Effector CD4-positive, alpha-beta T cell (primary cell): ENCODE data around the gene ZMIZ2.
"Not testable (repeated sequence)": the region's sequence is repeated elsewhere in the genome, so short reads cannot be mapped to it uniquely, and the experiment has no call there.

Experiments
- DNase-seq: peaks from one replicate; pipeline ENCODE4 v3.0.0-alpha.2; 2020

ZMIZ2 gene

DNA sequence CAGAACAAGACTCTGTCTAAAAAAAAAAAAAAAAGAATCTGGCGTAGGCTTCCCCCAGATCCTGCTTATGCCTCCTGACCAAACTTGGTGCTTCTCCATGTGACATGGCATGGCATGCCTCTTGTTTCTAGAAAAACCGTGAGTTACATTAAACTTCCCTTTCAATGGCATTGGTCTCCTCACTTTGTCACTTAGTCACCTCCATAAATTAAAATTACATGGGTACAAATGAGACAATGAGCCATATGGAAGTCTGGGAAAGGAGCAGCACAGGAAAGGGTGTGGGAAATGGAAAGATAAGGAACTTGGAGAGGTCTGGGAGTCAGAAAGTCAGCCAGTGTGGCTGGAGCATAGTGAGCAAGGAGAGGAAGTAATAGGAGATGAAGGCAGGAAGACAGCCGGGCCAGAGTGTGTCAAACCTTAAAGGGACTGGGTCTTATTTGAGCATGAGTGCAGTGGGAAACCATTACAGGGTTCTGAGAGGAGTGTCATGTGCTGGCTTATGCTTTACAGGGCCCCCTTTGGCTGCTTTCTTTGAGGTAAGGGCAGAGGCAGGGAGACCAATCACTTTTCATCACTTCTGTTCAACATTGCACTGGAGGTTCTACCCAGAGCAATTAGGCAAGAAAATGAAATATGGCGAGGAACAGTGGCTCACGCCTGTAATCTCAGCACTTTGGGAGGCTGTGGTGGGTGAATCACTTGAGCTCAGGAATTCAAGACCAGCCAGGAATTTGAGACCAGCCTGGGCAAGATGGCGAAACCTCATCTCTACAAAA lies 21.3 kb upstream of the ZMIZ2 start:
- DNase-seq, result no peak

DNA sequence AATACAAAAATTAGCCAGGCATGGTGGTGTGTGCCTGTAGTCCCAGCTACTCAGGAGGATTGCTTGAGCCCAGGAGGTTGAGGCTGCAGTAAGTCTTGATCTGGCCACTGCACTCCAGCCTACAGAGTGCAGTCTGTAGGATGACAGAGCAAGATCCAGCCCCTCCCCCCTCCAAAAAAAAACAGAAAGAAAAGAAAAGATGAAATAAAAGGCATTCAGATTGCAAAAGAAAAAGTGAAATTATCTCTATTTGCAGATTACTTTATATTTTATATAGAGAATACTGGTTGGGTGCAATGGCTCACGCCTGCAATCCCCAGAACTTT lies 20.7 kb upstream of the ZMIZ2 start:
- no peak for DNase-seq

DNA sequence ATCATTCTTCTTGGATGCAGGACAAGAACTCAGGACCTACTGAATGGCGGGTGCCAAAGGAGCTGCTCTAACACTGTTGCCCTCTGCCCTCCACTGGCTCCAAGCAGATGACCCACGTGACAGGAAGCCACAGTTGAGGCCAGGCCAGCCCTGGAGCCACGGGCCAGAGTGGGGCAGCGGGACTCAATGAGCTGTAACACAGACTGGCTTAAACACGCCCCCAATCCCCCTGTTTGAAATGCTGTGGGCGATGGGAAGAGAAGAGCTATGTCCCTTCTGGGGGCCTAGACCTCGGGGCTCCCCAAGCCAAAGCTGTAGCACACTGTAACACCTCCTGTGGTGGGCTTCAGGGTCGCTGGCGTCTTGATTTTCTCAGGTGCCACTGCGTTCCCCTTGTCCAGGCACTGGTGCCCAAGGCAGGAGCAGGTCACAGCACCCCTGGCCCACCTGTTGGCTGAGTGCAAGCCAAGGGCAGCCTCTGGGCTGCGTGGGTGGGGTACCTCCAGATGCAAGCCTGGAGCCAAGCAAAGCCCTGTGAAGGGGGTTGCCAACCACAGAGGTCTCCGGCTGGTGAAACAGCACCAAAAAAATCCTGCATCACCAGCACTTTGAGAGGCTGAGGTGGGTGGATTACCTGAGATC lies 18.6 kb upstream of the ZMIZ2 start:
- DNase-seq, result no peak

DNA sequence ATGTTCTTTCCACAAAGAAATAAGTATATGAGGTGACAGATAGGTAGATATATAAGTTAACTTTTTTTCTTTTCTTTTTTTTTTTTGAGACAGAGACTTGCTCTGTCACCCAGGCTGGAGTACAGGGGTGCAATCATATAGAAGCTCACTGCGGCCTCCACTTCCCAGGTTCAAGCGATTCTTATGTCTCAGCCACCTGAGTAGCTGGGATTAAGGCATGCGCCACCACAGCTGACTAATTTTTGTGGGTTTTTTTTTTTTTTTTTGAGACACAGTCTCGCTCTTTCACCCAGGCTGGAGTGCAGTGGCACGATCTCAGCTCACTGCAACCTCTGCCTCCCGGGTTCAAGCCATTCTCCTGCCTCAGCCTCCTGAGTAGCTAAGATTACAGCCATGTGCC lies 15.7 kb upstream of the ZMIZ2 start:
- DNase-seq, result not testable (repeated sequence)

DNA sequence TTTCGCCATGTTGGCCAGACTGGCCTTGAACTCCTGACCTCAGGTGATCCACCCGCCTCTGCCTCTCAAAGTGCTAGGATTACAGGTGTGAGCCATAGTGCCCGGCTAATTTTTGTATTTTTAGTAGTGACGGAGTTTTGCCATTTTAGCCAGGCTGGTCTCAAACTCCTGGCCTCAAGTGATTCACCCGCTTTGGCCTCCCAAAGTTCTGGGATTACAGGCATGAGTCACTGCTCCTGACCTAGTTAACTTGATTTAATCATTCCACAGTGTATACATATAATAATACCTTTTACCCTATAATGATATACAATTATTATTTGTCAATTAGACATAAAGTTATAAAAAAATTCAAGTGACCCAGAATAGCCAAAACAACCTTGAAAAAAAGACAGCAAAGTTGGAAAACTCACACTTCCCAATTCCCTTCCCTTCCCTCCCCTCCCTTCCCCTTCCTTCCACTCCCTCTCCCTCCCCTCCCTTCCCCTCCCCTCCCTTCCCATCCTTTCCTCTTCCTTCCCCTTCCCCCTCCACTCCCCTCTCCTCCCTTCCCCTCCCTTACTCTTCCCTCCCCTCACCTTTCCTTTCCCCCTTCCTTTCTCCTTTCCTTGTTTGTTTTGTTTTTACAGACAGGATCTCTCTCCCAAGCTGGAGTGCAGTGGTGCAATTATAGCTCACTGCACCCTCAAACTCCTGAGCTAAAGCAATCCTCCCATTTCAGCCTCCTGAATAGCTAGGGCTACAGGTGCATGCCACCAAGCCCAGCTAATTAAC lies 14.8 kb upstream of the ZMIZ2 start:
- no peak for DNase-seq

DNA sequence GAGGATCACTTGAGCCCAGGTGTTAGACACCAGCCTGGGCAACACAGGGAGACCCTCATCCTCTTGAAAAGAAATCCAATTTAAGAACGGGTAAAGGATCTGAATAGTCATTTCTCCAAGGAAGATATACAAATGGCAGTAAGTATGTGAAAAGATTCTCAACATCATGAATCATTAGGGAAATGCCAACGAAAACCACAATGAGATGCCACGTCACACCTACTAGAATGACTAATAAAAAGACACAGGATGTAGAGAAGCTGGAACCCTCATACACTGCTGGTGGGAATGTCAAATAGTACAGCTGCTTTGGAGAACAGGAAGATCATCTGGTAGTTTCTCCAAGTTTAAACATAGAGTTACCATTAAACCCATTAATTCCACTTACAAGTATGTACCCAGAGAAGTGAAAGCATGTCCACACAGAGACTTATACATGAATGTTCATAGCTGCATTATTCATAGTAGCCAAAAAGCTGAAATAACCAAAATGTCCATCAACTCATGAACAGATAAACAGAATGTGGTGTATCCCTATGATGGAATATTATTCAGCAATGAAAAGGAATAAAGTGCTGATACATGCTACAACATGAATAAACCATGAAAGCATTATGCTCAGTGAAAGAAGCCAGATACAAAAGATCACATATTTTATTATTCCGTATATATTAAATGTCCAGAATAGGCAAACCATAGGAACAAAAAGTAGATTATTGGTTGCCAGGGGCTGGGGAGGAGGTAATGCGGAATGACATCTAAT lies 13.1 kb upstream of the ZMIZ2 start:
- no peak for DNase-seq

DNA sequence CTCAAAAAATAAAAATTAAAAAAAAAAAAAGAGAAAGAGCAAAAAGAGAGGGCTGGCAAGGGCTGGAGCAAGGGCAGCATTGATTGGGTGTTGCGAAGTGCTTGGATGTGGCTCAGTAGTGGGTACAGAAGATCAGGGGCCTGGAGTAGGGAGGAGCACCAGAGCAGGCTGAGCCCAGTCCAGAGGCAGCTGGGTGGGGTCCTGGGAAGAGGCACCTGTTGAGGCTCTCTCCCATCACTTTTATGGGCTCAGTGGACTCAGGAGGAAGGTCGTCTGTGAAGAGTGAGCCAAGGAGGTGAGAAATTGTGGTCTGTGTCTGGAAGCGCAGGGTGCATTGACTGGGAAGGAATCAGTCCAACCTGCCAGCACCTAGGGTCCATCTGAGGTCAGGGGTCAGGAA lies 11.8 kb upstream of the ZMIZ2 start:
- DNase-seq, result no peak

DNA sequence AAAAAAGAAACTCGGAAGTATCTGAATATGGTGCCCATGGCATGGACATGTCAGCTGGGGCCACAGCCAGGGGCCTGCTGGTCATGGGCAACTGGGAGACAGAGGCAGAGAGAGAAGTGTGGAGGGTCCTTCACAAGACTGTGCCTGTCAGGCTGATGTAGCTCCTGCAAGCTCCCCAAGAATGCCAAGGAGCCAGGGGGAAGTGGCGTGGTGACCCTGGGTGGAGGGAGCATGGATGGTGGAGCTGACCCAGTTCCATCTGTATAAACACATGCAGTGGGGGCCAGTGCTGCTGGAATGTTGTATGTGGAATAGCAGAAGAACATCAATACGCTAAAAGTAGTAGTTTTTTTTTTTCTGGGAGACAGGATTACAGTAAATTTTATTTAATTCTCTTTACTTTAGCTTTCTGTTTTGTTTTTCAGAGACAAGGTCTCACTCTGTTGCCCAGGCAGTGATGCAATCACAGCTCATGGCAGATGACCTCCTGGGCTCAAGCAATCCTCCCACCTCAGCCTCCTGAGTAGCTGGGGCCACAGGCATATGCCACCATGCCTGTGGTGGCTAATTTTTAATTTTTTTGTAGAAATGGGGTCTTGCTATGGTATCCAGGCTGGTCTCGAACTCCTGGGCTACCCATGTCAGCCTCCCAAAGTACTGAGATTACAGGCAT lies 10.5 kb upstream of the ZMIZ2 start:
- no peak for DNase-seq

DNA sequence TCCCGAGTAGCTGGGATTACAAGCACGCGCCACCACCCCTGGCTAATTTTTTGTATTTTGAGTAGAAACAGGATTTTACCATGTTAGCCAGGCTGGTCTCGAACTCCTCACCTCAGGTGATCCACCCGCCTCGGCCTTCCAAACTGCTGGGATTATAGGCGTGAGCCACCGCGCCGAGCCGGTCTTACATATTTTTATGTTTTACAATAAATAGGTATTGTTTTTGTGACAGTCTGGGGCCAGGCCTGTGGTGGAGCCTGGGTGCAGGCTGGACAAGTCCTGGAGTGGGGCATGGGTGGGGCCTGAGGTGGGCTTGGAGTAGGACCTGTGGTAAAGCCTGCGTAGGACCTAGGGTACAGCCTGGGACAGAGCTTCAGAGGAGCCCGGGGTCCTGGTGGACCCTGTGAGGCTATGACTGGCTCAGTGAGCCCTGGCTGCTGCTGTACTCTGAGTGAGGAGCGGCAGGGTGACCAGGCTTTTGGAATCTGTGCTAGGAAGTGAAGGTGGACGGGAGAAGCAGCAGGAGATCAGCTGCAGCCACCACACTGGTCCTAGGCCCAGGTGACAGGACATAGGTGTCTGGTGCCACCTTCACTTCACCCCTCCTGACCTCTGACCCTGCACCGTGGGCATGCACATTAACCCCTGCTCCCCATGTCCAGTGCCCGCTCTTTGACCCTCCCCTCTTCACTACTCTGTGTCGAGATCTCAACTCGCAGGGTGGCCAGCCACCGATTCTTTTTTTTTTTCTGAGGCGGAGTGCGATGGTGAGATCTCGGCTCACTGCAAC lies 9.6 kb upstream of the ZMIZ2 start:
- DNase-seq, result no peak

DNA sequence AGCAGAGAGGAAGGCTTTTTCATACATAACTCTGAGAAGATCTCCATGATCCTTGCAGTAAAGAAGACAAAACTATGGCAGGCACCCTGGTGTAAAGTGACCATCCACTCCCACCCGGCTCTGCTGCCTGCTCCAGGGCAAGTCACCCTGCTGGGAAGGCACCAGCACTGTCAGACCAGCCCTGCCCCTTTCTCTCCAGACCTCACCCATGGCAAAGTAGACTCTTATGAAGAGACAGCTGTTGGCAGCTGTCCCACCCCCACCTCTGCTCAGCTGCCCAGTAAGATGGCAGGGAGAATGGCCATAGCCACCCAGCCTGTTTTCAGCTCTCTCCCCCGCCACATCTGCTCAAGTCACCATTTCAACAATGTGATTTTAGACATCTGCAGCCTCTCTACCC lies 8.6 kb upstream of the ZMIZ2 start:
- DNase-seq, result no peak

DNA sequence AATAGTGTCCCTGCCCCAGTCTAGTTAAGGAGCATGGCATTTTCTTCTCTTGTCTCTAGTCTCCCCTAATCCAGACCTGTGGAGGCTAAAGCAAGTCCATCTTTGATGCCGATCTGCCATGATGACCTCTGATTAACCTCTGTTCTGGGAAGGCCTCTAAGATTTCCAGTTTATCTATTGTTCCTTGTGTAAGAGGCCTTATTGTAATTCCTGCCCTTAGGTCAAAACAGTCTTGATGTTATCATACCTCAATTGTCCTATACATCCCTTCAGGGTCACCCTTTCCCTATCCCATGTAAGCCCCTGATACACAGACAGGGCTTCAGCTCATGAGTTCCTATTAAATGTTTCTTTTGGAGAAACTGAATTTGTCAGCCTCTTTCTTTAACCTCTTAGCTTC lies 4.9 kb upstream of the ZMIZ2 start:
- no peak for DNase-seq

DNA sequence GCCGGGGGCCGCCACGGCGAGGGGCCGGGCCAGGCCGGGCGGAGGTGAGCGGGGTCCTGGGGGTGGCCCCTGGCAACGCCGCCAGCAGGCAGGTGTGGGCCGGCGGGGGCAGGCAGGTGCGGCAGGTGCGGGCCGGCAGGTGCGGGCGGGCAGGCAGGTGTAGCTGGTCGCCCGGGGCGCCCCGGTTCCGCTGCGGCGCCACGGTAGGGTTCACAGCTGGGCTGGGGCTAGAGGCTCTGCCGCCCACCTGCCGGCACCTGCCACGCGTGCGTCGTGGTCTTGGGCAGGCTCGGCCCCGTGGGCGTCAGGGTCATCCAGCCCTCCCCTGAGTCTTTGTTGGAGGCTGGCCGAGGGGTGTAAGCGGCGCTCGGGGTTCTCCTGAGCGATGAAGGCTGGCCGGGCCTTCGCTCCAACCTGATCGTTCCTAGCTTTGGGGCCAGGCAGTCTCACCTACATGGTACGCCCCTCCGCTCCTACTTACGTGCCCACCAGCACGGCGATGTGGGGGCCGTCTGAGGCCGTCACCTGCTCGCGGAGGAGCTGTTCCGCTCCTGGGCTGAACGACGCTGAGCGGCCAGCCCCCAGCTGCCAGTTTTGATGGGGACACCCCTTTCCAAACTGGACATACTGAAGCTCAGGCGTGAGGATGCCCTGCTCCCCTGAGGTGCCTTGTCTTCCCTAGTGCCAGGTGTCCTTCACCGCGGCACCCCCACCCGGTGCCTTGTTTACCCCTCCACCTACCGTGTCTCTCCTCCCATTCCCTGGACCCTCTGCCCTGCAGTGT lies 493 bp downstream of the ZMIZ2 start:
- DNase-seq, result no peak

DNA sequence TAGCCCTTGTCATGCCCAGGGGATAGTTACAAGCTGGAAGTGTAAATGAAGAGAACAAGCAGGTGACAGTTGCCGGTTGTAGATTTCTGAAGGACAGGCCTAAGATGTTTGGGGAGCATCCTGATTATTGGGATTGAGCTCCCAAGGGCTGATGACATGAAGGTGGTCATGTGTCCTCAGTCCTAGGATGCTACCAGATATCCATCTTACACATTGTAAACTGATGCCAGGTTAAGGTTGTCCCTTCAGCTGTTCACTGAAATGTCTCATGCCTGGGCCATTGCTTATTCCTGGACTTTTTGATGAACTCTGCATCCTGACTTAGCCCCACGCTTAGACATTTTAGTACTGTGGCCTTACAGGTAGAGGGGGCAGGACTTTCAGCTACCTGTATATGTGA lies 1.3 kb downstream of the ZMIZ2 start:
- no peak for DNase-seq

DNA sequence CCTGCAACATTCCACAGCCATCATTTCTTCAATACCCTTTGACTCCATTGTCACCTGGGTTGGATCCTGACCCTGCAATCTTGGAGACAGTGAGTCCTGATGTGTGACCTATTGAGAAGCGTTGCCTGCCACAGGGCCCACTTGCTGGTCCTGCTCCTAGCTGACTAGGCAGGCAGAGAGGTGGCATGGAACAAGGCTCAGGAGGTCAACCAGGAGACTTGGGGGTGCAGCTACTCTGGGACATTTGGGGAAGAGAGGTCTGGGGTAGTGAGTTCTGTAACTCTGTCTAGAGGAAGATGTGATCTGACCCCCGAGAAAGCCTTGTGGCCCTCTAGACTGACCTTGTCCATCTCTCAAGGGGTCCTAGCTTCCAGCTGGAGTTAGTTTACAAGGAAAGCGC lies 1.8 kb downstream of the ZMIZ2 start:
- no peak for DNase-seq

DNA sequence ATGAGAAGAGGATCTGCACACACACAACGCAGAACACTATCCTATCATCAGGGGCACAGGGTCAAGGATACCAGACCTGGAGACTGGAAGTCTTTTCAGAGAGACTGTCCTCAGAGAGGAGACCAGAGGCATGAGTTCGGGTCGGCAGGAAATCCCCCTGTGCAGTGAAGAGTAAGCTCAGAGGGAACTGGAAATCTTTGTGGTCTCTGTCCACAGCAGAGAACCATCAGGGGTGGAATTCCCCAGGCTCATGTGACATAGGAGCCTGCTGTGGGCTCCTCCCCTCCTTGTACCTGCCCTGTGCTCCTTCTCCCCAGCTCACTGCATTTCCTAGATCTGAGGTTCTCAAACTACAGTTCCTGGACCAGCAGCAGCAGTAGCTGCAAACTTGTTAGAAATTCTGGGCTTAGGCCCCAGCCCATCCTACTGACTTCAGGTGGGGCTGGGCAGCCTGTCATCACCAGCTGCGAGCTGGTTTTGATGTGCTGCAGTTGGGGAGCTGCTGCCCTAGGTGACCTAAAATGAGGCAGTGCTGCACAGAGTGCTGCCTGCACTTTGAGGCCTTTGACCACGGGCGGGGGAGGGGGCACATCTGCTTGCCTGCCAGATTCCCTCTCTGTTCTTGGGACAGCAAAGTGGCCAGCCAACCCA lies 2.4 kb downstream of the ZMIZ2 start:
- peak; percentile 48 for DNase-seq

DNA sequence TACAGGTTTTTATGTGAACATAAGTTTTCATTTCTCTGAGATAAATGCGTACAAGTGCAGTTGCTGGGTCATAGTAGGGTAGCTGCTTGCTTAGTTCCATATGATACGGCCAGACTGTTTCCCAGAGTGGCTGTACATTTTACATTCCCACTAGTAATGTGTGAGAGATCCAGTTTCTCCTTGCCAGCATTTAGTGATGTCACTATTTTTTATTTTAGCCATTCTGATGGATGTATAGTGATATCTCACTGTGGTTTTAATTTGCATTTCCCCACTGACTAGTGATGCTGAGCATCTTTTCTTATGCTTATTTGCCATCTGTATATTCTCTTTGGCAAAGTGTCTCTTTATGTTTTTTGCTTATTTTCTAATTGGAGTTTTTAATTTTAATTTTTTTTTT lies 4.2 kb downstream of the ZMIZ2 start:
- DNase-seq, result no peak

DNA sequence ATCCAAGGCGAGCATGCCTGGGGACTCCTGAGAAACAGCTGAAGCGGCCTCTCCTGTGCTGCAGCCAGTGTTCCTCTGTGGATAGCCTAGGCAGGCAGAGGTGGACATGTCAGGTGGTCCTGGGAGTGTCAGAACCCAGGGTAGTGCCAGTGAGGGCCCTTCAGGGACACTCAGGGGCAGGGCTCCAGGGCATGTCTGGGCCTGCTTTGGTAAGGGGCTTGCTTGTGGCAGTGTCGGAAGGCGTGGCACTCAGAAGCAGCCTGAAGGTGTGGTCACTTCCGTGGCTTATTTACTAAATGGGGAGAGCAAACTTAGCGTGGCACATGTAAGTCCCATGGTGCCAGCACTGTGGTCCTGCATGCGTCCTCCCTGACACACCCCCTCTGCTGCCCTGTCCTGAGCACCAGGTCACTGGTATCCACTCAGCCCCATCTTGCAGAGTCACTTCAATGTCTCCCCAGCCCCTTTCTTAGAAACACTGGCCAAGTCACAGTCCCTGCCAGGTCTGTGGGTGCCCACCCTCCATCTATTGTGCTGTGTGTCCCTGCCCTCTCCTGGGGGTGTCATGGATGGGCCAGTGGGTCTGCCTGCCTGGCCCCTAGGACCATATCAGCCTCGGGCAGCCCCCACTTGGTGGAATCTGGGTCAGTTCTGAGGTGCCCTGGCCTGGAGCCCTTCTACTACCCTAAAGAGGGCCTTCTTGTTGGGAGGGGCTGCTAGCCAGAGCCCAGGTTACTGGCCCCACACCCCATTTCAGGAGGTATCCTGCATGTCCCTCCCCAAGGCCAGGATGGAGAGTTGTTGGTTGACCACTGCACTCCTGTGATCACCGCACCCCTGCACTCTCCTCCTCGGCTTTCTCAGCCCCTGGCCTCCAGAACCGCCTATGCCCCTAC lies 6.4 kb downstream of the ZMIZ2 start:
- no peak for DNase-seq

DNA sequence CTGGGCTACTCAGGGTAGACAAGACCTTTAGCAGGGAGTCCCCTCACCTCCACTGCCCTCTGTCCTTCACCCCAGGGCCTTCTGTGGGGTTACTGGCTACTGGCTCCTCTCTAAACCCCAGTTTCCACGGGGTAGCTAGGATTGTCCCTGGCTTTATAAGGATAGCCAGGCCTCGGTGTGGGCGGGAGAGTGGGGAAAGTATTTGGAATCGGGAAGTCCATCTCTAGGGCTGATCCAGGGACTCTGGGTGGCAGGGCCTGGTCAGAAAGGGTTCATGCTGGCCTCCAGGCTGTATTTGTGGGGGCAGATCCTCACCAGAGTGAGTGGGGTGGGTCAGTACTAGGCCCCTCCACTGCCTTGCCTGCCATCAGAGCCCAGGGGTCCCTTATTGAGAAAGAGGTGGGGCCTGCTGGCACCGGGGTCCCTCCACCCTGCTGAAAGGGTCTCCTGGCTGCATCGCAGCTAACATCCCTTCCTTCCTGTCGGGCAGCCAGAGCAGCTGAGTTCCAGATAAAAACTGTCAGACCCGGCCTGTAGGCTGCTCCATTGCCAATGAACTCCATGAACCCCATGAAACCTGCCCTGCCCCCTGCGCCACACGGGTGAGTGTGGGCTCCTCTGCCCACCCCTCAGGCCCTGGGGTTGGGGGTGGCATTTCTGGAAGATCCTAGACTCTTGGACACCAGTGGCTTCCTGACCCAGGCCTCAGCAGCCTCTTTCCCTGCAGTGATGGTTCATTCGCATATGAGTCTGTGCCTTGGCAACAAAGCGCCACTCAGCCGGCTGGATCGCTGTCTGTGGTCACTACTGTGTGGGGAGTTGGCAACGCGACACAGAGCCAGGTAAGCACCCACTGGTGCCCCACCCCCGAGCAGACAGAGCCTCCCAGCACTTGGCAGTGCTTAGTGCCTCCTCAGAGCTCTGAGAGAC lies 7.3 kb downstream of the ZMIZ2 start:
- no peak for DNase-seq
